Lower leg skin (tissue), 3 donors: ENCODE measurements around the gene RGS16.

ENCODE experiments used
- POLR2A ChIP-seq, 2 donors: fragments of 450-650 bp; IDR thresholded peaks; one replicate each; pipeline ENCODE4 v1.6.1; 2016 to 2017; ENCODE audit warnings: antibody characterized with exemption in 2 of 2, mild to moderate bottlenecking in 1 of 2, moderate library complexity in 1 of 2
- TF ChIP-seq, protein P1 (sequence below), 3 donors: fragments of 450-650 bp; IDR thresholded peaks; one replicate each; pipeline ENCODE4 v1.5.1; 2016; ENCODE audit warnings: antibody characterized with exemption in 3 of 3, mild to moderate bottlenecking in 3 of 3, moderate library complexity in 2 of 3

DNA sequence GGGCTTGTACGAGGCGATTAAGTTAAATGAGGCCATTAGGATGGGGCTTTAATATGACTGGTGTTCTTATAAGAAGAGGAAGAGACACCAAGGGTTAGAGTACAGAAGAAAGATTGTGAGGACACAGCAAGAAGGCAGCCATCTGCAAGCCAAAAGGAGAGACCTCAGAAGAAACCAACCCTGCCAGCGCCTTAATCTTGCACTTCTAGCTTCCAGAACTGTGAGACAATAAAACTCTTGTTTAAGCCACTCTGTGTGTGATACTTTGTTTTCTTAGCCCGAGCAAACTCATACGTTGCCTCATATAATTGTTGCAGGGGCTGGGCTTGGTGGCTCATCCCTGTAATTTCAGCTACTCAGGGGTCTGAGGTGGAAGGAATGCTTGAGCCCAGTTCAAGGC, 33.6 kb upstream of the RGS16 start:
- no peak for TF ChIP-seq POLR2A (IDR thresholded peaks at IDR 0.05)
- TF ChIP-seq, protein P1, sequence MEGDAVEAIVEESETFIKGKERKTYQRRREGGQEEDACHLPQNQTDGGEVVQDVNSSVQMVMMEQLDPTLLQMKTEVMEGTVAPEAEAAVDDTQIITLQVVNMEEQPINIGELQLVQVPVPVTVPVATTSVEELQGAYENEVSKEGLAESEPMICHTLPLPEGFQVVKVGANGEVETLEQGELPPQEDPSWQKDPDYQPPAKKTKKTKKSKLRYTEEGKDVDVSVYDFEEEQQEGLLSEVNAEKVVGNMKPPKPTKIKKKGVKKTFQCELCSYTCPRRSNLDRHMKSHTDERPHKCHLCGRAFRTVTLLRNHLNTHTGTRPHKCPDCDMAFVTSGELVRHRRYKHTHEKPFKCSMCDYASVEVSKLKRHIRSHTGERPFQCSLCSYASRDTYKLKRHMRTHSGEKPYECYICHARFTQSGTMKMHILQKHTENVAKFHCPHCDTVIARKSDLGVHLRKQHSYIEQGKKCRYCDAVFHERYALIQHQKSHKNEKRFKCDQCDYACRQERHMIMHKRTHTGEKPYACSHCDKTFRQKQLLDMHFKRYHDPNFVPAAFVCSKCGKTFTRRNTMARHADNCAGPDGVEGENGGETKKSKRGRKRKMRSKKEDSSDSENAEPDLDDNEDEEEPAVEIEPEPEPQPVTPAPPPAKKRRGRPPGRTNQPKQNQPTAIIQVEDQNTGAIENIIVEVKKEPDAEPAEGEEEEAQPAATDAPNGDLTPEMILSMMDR (IDR thresholded peaks at IDR 0.05): no peak
